Rectal smooth muscle tissue (tissue), 1 donor: Measurements from ENCODE around the gene SLC12A7.

ENCODE experiments used
- H3K27ac ChIP-seq: one replicate; pipeline ENCODE4 v1.7.0; 2013; ENCODE audit warnings: low read depth, low read length, inconsistent platforms
- H3K27me3 ChIP-seq: one replicate; pipeline ENCODE4 v1.7.0; 2013; ENCODE audit warnings: low read length; ENCODE audit not compliant: control insufficient read depth, insufficient read depth
- H3K36me3 ChIP-seq: one replicate; pipeline ENCODE4 v1.7.0; 2013; ENCODE audit warnings: low read length; ENCODE audit not compliant: control insufficient read depth, insufficient read depth
- H3K4me1 ChIP-seq: one replicate; pipeline ENCODE4 v1.7.0; 2013; ENCODE audit warnings: low read length; ENCODE audit not compliant: control insufficient read depth, insufficient read depth
- H3K4me3 ChIP-seq: one replicate; pipeline ENCODE4 v1.7.0; 2013; ENCODE audit warnings: low read length
- H3K9ac ChIP-seq: one replicate; pipeline ENCODE4 v1.7.0; 2013; ENCODE audit warnings: low read length

The SLC12A7 gene

GRCh38 chr5:1079961-1080360, 31.9 kb downstream of the SLC12A7 start:
- Histone ChIP-seq H3K27me3 (no peaks in the 10 kb centered on the region), H3K4me1 (no peaks in the 10 kb centered on the region), H3K9ac (no peak overlapping the region), H3K27ac (no peak overlapping the region), H3K36me3 (peaks cover 37% of the 10 kb centered on the region), H3K4me3 (no peak overlapping the region)

- H3K4me1 ChIP-seq = no peaks in the 10 kb centered on the region
- H3K27ac ChIP-seq = no peak overlapping the region
- H3K4me3 ChIP-seq = no peak overlapping the region
- H3K36me3 ChIP-seq = peaks cover 39% of the 10 kb centered on the region
- no peaks in the 10 kb centered on the region for H3K27me3 ChIP-seq
- no peak overlapping the region for H3K9ac ChIP-seq
Observed at GRCh38 chr5:1079486-1079885, 32.4 kb downstream of the SLC12A7 start.

- peaks cover 38% of the 10 kb centered on the region for H3K36me3 ChIP-seq
- H3K4me1 ChIP-seq = no peaks in the 10 kb centered on the region
Observed at GRCh38 chr5:1078851-1079250, 33.0 kb downstream of the SLC12A7 start.

GRCh38 chr5:1078206-1078605, 33.7 kb downstream of the SLC12A7 start:
- Histone ChIP-seq H3K9ac (no peak overlapping the region), H3K27ac (no peak overlapping the region), H3K4me3 (no peak overlapping the region), H3K36me3 (peaks cover 39% of the 10 kb centered on the region), H3K27me3 (no peaks in the 10 kb centered on the region), H3K4me1 (no peaks in the 10 kb centered on the region)

More at GRCh38 chr5:1078851-1079250, 33.0 kb downstream of the SLC12A7 start:
- Histone ChIP-seq H3K9ac (no peak overlapping the region), H3K27me3 (no peaks in the 10 kb centered on the region), H3K4me3 (no peak overlapping the region), H3K27ac (no peak overlapping the region)

GRCh38 chr5:1077491-1078020, 34.3 kb downstream of the SLC12A7 start:
- Histone ChIP-seq H3K4me3 (no peak overlapping the region), H3K27me3 (no peaks in the 10 kb centered on the region), H3K36me3 (peaks cover 39% of the 10 kb centered on the region), H3K9ac (no peak overlapping the region), H3K4me1 (no peaks in the 10 kb centered on the region), H3K27ac (no peak overlapping the region)

- H3K36me3 ChIP-seq = peaks cover 39% of the 10 kb centered on the region
Observed at GRCh38 chr5:1077026-1077425, 34.8 kb downstream of the SLC12A7 start.

GRCh38 chr5:1076406-1076805, 35.5 kb downstream of the SLC12A7 start:
- H3K4me1 ChIP-seq = no peaks in the 10 kb centered on the region
- peaks cover 36% of the 10 kb centered on the region for H3K36me3 ChIP-seq
- H3K27ac ChIP-seq = no peak overlapping the region
- no peaks in the 10 kb centered on the region for H3K27me3 ChIP-seq
- no peak overlapping the region for H3K4me3 ChIP-seq
- H3K9ac ChIP-seq = no peak overlapping the region

More at GRCh38 chr5:1077026-1077425, 34.8 kb downstream of the SLC12A7 start:
- Histone ChIP-seq H3K4me1 (no peaks in the 10 kb centered on the region), H3K4me3 (no peak overlapping the region), H3K9ac (no peak overlapping the region), H3K27me3 (no peaks in the 10 kb centered on the region), H3K27ac (no peak overlapping the region)

- H3K27ac ChIP-seq = no peak overlapping the region
- no peak overlapping the region for H3K9ac ChIP-seq
- no peaks in the 10 kb centered on the region for H3K4me1 ChIP-seq
- H3K4me3 ChIP-seq = no peak overlapping the region
- no peaks in the 10 kb centered on the region for H3K27me3 ChIP-seq
- H3K36me3 ChIP-seq = peaks cover 35% of the 10 kb centered on the region
Observed at GRCh38 chr5:1075931-1076330, 35.9 kb downstream of the SLC12A7 start.

- peaks cover 31% of the 10 kb centered on the region for H3K36me3 ChIP-seq
- H3K4me1 ChIP-seq = no peaks in the 10 kb centered on the region
- no peak overlapping the region for H3K27ac ChIP-seq
- H3K9ac ChIP-seq = no peak overlapping the region
- no peak overlapping the region for H3K4me3 ChIP-seq
- no peaks in the 10 kb centered on the region for H3K27me3 ChIP-seq
Observed at GRCh38 chr5:1075555-1075881, 36.3 kb downstream of the SLC12A7 start.

GRCh38 chr5:1074816-1075554, 36.9 kb downstream of the SLC12A7 start:
- no peak overlapping the region for H3K27ac ChIP-seq
- H3K4me1 ChIP-seq = no peaks in the 10 kb centered on the region
- H3K9ac ChIP-seq = no peak overlapping the region
- no peak overlapping the region for H3K4me3 ChIP-seq
- H3K36me3 ChIP-seq = peaks cover 28% of the 10 kb centered on the region
- H3K27me3 ChIP-seq = no peaks in the 10 kb centered on the region

- Histone ChIP-seq H3K27ac (no peak overlapping the region), H3K9ac (no peak overlapping the region), H3K27me3 (no peaks in the 10 kb centered on the region), H3K36me3 (peaks cover 30% of the 10 kb centered on the region), H3K4me1 (no peaks in the 10 kb centered on the region), H3K4me3 (no peak overlapping the region)
Observed at GRCh38 chr5:1074226-1074625, 37.6 kb downstream of the SLC12A7 start.

- H3K36me3 ChIP-seq = peaks cover 31% of the 10 kb centered on the region
- H3K27ac ChIP-seq = no peak overlapping the region
- no peaks in the 10 kb centered on the region for H3K27me3 ChIP-seq
- no peak overlapping the region for H3K4me3 ChIP-seq
- no peaks in the 10 kb centered on the region for H3K4me1 ChIP-seq
- no peak overlapping the region for H3K9ac ChIP-seq
Observed at GRCh38 chr5:1073239-1074102, 38.4 kb downstream of the SLC12A7 start.
